Eye (tissue), 1 donor: ENCODE measurements around the gene PRR20D.
"Not testable (repeated sequence)": the region's sequence is repeated elsewhere in the genome, so short reads cannot be mapped to it uniquely, and the experiment has no call there.

Experiments used
- DNase-seq: peaks from one replicate; pipeline ENCODE4 v3.0.0-alpha.2; 2015

Gene PRR20D

DNA sequence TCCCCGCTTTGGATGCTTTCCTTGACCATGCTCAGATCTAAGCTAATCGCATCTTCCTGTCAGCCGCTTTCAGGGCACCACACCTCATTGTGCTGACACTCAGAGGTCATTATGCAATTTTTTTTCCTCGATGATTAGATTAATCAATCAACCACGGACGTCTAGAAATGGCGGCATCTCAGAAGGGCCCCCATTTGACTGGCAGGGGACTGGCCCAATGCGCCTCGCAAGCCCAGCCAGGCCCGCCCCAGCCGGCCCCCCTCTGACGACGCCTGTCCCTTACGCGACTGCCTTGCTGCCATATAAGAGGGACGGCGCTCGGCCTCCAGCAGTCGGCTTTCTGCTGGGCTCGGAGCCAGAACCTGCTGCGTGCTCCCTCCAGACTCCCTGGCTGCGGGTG lies at the start of gene PRR20D:
TSS of gene PRR20D (plus strand) at position 301 of the 400 bp plus-strand sequence. CDS start 387 bp downstream, outside the sequence.
- DNase-seq = not testable (repeated sequence)

DNA sequence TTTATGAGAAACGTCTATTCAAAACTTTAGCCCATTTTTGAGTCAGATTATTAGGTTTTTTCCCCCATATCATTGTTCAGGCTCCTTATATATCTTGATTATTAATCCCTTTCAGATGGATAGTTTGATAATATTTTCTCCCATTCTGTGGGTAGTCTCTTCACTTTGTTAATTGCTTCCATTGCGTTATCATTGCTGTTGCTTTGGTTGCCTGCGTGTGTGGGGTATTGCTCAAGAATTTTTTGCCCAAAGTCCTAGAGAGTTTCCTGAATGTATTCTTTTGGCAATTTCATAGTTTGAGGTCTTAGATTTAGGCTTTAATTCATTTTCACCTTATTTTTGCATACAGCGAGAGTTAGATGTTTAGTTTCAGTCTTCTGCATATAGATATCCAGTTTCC lies 45.5 kb upstream of the PRR20D start:
- DNase-seq = no peak

DNA sequence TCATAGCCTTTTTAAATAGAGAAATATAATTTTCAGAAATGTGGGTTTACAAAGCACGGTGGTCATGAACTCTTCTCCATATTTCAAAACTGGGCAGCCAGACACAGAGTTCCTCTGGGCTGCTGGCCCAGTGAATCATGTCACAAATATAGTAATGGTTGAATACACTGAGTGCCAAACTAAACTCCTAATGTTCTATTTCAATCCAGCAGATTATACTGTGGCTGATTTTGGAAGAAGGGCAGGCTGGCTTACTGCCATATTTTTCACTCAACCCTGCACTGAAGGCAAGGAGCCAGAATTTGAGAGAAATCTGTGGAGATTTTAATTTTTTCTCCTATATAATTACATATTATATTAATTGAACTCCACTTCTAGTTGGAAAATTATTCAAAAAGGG lies 36.8 kb upstream of the PRR20D start:
- peak; percentile 42 for DNase-seq

DNA sequence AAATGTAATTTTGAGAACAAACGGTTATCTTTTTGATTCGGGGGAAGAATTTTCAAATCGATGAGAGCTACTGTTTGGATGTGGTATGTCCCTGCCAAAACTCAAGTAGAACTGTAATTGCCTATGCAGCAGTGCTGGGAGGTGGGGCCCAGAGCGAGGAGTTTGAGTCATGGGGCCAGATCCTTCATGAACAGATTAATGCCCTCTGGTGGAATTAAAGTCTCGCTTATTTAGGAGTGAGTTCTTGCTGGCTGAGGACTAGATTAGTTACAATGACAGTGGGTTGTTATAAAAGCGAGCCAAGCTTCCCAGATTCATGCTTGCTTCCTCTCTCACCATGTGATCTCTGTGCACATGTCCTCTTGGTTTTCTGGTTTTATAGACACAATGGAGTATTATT lies 31.5 kb upstream of the PRR20D start:
- no peak for DNase-seq

DNA sequence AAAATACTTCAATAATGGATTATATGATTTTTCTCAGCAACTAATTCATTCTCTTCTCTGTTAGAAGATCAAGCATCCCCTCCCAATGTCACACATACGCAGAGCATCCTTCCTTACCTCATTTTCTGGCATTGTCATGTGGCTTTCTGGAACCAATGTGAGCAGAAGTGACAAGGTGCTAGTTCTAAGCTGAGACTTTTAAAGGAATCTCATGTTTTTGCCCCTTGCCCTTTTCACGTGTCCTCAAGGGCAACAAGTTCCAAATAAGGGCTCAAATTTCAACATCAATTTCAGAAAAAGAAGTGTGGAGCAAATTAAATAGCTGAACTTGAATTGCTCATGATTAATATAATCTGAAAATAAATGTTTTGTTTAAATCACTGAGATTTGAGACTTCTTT lies 24.3 kb upstream of the PRR20D start:
- DNase-seq = no peak

DNA sequence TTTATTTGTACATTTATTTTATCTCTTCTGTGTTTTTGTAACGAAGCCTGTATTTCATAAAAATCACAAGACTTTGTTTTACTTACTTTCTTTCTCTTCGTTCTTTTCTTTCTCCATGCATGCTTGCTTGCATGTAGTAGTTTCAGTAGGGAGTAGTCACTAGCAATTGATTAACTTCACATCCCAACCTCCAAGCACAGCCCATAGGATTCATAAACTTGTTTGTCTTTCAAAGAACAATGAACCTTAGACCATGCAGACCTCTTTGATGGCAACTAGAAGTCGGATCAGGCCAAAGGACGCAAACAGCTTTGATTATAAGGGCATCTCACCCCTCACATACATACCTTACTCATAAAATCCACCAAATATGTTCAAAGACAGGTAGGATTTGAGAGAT lies 22.8 kb upstream of the PRR20D start:
- no peak for DNase-seq

DNA sequence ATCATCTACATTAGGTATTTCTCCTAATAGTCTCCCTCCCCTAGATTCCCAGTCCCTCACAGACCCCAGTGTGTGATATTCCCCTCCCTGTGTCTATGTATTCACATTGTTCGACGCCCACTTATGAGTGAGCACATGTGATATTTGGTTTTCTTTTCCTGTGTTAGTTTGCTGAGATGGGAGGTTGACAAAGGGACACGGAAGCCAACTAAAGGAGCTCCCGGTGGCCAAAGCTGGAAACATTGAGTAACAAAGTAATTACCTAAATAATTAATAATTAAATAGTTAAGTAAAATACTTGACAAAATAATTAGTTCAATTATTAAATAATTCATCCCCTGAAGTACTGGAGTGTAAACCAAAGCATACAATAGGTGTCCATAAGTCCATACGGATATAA lies 21.4 kb upstream of the PRR20D start:
- DNase-seq = no peak

DNA sequence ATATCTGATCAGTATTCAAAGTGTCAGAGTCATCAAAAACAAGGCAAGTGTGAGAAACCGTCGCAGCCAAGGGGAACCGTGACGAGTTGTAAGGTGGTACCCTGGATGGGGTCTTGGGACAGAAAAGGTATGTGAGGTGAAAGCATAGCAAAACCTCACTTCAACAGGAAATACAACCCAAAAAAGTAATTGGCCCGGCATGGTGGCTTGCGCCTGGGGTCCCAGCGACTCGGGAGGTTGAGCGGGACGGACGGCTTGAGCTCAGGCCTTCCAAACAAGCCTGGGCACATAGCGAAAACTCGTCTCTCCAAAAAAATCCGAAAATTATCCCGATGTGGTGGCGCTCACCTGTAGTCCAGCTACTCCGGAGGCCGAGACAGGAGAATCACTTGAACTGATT lies 20.7 kb upstream of the PRR20D start:
- not testable (repeated sequence) for DNase-seq

DNA sequence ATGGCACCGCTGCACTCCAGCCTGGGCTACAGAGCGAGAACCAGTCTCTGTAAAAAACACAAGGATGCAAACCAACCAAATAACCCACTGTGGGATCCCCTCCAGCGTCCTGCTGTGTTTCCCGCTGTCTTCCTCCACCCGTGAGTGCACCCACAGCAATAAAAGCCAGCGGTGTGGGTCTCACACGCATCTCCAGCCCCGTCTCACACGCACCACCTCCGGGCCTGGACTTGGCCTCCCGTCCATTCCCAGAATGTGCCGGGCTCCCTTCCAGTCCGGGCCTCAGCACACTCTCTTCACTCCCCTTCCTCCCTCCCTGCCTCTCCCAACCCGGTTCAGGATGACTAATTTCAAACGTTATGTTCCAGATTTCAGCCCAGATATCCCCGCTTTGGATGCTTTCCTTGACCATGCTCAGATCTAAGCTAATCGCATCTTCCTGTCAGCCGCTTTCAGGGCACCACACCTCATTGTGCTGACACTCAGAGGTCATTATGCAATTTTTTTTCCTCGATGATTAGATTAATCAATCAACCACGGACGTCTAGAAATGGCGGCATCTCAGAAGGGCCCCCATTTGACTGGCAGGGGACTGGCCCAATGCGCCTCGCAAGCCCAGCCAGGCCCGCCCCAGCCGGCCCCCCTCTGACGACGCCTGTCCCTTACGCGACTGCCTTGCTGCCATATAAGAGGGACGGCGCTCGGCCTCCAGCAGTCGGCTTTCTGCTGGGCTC lies 20.0 kb upstream of the PRR20D start, which contains the start of gene PRR20A:
TSS of gene PRR20A (plus strand) at position 684 of the 734 bp plus-strand sequence. CDS start 387 bp downstream, outside the sequence.
- DNase-seq = not testable (repeated sequence)

DNA sequence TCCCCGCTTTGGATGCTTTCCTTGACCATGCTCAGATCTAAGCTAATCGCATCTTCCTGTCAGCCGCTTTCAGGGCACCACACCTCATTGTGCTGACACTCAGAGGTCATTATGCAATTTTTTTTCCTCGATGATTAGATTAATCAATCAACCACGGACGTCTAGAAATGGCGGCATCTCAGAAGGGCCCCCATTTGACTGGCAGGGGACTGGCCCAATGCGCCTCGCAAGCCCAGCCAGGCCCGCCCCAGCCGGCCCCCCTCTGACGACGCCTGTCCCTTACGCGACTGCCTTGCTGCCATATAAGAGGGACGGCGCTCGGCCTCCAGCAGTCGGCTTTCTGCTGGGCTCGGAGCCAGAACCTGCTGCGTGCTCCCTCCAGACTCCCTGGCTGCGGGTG lies 13.2 kb upstream of the PRR20D start, which contains the start of gene PRR20B:
TSS of gene PRR20B (plus strand) at position 301 of the 400 bp plus-strand sequence. CDS start 387 bp downstream, outside the sequence.
- not testable (repeated sequence) for DNase-seq

DNA sequence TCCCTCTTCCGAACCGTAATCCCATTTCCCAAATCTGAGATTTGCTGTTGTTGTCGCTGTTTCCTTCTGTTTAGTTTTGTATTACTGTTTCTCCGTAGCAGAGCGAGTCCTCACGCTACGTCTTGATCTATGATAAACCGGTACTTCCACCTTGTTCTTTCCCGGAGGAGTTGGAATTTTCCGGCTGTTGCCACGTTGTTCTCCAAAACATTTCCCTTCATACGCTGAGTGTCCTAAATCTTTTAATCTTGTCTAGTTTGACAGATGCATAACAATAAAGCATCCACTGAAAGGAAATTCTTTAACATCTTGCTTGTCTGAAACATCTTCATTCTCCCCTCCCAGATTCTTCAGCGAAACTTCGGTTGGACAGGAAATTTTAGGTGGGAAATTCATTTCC lies 12.3 kb upstream of the PRR20D start:
- DNase-seq = not testable (repeated sequence)

DNA sequence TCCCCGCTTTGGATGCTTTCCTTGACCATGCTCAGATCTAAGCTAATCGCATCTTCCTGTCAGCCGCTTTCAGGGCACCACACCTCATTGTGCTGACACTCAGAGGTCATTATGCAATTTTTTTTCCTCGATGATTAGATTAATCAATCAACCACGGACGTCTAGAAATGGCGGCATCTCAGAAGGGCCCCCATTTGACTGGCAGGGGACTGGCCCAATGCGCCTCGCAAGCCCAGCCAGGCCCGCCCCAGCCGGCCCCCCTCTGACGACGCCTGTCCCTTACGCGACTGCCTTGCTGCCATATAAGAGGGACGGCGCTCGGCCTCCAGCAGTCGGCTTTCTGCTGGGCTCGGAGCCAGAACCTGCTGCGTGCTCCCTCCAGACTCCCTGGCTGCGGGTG lies 6.7 kb upstream of the PRR20D start, which contains the start of gene PRR20C:
TSS of gene PRR20C (plus strand) at position 301 of the 400 bp plus-strand sequence. CDS start 387 bp downstream, outside the sequence.
- not testable (repeated sequence) for DNase-seq

DNA sequence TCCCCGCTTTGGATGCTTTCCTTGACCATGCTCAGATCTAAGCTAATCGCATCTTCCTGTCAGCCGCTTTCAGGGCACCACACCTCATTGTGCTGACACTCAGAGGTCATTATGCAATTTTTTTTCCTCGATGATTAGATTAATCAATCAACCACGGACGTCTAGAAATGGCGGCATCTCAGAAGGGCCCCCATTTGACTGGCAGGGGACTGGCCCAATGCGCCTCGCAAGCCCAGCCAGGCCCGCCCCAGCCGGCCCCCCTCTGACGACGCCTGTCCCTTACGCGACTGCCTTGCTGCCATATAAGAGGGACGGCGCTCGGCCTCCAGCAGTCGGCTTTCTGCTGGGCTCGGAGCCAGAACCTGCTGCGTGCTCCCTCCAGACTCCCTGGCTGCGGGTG lies 6.5 kb downstream of the PRR20D start, which contains the start of gene PRR20E:
TSS of gene PRR20E (plus strand) at position 301 of the 400 bp plus-strand sequence. CDS start 387 bp downstream, outside the sequence.
- DNase-seq = not testable (repeated sequence)

DNA sequence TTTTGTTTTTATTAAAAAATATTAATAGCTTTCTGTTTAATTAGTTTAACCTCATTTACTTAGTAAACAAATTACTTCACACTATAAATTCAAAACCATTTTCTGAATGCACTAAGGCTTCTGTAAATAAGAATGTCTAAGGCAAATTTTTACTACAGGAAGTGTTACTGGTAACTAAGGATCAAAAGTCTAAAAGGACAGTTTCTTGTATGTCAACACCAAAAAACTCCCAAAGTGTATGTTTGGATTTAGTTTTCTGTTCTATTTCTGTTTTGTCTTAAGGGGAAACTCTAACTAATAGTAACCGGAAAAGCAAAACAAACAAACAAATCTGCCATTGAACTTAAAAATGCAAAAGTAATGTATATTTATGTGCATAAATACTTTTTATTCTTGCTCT lies 31.2 kb downstream of the PRR20D start:
- DNase-seq = no peak

DNA sequence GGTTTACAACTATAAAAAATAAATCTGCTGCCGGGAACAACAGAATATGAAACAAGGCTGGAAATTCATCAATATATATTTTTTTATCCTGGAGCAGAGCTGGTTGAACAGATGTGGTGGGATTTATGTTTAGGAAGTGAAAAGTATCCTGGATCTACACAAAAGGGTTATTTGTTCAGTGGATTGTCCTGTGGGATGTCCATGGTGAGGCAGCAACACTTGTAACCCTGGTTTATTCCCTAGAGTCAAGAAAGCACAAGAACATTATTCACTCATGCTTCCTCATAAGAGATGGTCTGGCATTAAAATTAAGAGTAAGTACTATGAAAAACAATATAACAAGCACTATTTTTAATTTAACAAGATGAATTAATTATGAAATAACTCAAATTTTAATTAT lies 52.6 kb downstream of the PRR20D start:
- no peak for DNase-seq
